ENCODE results near the gene PGAP1.
"Not testable (repeated sequence)": the region's sequence is repeated elsewhere in the genome, so short reads cannot be mapped to it uniquely, and the experiment has no call there.

The PGAP1 gene

DNA sequence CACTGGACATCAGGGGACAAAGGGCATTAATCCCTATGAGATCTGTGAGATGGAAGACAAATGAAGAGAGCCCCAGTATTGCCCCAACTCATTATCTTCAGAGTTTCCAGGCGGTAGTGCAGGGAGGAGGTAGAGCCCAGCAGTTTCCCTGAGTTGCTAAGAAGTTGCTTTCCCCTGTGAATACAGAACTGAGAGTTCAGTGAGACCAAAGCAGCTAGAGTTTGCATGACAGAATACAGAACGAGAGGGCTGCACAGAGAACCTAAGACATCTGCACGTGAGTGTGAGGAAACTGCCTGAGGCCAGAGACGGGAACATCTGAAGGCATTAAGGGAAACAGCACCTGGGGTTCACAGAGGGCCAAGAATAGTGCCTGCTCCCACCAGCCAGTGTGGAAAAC, 18.1 kb upstream of the PGAP1 start:
- no peak for DNase-seq

DNA sequence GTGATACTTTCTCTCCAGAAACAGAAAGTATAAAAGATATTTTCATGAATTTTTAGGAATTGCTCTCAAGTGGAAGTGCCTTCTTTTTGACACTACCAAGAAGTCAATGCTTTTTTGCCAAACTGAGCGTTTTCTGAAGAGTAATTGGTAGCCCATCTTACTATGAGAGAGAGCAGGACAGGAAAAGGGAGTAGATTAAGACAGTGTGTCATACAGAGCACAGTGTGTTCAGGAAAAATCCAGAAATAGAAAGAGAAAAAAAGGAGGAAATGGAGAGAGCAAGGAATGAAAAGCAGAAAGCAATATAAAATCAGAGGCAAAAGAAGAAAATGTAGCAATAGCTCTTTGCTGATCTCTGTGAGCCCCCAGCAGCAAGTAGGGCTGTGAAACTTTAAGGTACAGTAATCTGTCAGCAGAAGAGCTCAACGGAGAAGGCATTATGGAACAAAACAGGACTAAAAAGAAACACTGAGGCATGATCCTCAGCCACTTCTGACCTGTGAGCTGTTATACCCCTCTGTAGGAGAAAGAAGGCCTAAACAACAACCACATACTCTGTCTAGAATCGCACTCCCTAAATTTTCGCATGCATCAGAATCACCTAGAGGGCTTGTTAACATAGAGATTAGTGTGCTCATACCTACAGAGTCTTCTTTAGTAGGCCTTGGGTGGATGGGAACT, 15.0 kb upstream of the PGAP1 start:
- DNase-seq = no peak

GRCh38 chr2:196939371-196939770, 12.9 kb upstream of the PGAP1 start:
- DNase-seq = no peak

- no peak for DNase-seq
Measured at GRCh38 chr2:196935432-196935831, 8.9 kb upstream of the PGAP1 start.

DNA sequence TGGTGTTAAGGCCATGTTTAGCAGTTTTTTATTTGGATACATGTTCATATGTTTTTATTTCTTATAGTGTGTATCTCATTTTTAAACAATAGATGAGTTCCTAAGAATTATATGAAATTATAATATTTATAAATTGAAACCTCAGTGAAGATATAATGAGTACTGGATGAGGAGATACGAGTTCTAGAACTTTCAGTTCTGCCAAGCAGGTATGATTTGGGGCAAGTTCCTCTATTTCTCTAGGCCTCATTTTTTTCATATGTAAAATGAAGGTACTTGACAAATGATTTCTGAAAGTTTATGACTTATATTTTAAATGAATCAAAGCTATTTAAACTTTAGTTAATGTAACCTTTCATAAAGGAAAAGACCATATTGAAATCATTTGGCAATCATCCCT, 8.2 kb upstream of the PGAP1 start:
- no peak for DNase-seq

- no peak for DNase-seq
Measured at GRCh38 chr2:196931555-196931954, 5.0 kb upstream of the PGAP1 start.

DNA sequence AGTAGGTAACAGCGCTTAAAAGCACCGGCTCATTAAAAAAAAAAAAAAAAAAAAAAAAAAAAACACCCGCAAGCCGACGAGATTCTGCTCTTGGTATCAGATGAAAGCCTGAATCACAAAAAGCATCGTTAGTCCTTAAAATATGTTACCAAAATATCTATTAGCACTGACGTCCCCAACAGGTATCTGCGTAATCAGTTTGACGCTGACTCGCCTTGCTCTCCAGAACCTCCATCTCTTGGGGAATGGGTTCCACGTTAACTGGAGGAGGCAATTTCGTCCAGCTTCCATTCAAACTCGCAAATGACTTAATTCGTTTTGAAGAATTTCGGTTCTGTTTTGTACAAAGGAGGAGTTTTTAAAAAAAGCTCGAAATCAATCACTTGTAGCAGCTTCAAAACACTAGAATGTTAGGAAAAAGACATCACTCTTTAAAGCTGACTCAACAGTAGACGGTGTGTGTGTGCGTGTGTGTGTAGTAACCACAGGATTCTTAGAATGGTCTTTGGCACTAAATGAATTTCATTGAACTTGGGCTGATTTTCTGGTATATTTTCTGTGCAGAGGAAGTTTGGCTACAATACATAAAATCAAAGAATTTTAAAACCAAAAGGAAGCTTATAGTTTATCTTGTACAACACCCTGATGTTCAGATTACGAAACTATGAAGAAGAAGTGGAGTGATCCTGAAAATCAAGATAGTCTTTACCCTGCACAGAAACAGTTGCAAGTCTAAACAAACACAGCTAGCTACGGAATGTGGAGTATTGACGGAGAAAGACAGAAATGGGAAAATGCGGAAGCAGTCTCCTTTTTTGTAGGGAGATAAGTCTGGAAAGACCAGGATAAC, 1.1 kb upstream of the PGAP1 start:
- peak; percentile 88 for DNase-seq

DNA sequence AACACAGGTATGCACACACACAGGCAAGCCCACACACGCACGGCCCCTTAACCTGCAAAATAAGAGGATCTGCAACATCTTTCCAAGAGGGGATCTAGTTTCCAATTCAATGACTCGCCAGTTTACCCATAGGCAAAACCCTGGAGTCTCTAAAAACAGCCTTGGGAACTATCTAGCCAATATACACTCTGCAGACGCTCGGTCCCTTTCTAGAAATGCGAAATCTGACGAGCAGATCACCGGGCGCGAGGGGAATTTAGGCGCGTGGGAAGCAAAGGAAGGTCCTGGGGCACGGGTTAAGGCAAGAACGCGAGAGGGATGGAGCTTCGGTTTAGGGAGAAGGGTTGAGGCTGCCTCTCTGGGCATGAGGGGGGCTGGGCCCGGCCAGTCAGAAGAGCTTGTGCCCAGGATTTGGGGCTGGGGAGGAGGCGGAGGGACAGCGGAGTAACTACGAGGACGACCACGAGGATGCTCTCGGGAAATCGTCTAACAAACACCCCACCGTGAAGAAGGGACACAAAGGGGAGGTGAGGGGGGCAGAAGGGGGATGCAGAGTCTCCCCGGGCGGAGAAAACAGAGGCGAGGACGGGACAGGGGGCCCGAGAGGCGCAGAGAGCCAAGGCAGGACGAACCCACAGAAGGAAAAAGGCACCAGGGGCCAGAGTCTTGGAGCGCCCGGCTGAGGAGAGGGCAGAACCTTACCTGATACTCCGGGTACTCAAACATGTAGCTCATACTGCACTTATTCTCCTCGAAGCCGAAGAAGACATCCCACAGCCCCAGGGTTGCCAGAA, 542 bp downstream of the PGAP1 start:
- DNase-seq = peak; percentile 41

- DNase-seq = no peak
Measured at GRCh38 chr2:196925051-196925767, 1.3 kb downstream of the PGAP1 start.

- no peak for DNase-seq
Measured at GRCh38 chr2:196924051-196924450, 2.5 kb downstream of the PGAP1 start.

DNA sequence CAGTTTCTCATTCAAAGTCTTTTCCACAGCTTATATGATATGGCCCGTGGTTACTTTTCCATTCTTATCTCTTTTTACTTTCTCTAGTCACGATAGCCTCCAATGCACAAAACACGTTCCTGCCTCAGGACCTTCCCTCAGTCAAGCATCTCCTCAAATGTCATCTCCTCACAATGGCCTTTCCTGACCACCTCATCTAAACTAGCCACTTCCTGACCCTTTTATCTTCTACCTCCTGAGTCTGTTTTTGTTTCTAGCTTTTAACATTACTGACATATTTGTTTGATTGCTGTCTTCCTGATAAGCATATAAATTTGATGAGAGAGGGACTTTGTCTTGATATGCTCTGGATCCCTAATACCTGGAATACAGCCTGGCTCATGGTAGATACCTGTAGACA, 7.6 kb downstream of the PGAP1 start:
- DNase-seq = no peak

DNA sequence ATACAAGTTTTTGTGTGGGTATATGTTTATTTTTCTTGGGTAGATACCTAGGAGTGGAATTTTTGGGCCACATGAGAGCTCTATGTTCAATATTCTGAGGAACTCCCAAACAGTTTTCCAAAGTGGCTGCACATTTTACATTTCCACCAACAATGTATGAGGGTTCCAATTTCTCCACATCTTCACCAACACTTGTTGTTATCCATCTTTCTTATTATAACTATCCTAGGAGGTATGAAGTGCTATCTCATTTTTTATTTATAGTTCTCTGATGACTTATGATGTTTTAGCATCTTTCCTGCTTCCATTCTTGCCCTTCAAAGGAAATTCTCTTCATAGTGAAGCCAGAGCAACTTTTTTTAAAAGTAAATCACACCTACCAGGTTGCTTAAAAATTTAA, 8.7 kb downstream of the PGAP1 start:
- no peak for DNase-seq

- peak; percentile 35 for DNase-seq
Measured at GRCh38 chr2:196915507-196916189, 10.9 kb downstream of the PGAP1 start.

DNA sequence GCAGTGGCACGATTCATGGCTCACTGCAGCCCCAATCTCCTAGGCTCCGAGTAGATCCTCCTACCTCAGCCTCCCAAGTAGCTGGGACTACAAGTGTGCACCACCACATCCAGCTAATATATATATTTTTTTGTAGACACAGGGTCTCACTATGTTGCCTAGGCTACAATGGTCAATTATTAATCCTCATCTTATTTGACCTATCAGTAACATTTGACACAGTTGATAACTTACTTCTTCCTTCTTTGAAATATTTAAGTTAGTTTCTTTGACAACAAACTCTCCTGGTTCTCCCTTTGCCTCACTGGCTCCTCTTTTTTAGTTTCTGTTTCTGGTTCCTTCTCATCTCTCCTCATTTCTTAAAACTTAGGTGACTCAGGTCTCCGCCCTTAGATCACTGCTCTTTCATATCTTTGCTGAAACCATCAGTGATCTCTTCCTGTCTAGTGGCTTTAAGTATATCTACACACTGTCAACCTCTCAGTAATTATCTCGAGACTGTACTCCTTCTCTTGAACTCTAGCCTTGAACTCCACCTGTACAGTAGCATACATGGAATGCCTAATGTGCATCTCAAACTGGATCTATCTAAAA, 11.5 kb downstream of the PGAP1 start:
- peak; percentile 79 for DNase-seq

DNA sequence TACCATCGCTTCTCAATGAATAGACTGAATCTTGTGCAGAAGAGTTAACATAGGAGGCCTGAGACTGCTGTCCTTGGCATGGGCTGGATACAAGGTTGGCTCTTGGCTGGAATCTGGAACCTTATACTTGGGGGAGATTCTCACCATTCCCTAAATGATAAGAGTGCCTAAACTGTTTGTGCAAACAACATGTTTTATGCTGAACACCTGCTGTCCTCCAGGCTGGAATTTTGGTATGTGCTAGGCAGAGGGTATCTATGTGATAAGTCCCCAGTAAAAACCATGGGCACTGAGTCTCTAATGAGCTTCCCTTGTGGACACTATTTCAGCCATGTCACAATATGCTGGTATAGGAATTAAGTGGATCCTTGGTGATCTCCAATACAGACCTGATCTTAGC, 12.8 kb downstream of the PGAP1 start:
- no peak for DNase-seq

GRCh38 chr2:196905365-196905764, 21.1 kb downstream of the PGAP1 start:
- DNase-seq = not testable (repeated sequence)

- DNase-seq = no peak
Measured at GRCh38 chr2:196902828-196903227, 23.7 kb downstream of the PGAP1 start.

DNA sequence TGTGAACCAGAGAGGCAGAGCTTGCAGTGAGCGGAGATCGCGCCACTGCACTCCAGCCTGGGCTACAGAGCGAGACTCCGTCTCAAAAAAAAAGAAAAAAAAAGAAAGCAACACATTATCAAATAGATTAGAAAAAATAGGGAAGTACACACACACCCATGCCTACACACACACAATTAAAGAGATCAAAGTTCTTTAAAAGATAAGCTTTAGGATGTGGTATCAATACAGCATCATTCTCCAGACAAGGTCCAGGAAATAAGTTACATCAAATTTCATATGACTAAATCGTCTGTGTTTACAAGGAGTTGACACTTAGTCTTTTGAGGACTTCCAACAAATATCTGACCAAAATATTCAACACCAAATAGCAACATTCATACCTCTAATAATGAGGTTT, 25.7 kb downstream of the PGAP1 start:
- no peak for DNase-seq

DNA sequence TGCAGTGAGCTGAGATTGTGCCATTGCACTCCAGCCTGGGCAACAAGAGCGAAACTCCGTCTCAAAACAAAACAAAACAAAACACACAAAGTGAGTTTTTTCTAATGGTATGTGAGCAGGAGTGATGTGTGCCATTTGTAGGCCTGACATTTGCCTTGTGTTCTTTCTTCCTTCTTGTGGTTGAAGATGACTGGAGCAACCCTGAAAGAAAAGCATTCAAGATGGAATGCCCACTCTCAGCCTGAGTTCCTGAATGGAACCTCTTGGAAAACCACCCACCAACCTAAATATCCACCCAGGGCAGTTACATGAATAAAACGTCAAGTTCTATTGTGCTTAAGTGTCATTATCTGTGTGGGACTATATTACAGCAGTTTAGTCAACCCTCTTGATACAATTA, 26.5 kb downstream of the PGAP1 start:
- DNase-seq = no peak

DNA sequence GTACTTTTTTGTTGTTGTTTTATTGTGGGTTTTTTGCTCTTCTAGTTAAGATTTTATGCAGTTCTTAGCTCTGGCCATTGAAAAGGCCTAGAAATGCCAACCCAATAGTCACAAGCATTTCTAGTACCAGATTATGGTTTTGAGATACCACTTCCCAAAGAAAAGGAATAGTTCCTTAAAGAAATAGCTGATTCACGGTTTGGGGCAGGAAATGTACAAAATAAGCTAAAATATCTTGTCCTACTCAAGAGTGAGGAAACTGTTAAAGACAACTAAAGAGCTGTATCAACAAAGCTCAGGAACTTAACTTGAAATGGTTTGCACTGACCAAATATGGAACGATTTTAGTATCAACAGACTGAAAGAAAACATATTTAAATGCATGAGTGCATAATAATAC, 35.4 kb downstream of the PGAP1 start:
- no peak for DNase-seq

GRCh38 chr2:196887431-196887830, 39.1 kb downstream of the PGAP1 start:
- DNase-seq = no peak

DNA sequence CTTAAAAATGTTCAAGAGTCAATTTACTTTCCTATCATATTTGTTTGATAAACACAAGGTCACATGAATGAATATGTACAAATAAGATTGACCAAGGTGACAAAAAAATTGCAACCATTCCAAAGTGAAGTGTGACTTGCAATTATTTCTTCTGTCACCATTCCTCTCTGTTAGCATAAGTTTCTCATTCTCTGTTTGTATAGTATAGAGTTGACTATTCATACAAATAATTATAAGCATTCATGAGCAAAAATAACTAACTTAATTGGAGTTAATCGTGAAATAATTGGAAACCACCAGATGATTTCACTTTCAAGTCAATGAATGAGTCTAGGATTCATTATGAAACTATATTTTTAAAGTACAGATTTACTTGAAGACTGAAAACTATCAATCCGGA, 42.1 kb downstream of the PGAP1 start:
- no peak for DNase-seq
